H9 (cell line): Measurements from ENCODE around the gene CCNY. TPM values are rescaled to one million over a fixed set of nuclear protein-coding genes. Genes with fewer than 3 reads are reported as not detected.

Source experiments
- DNase-seq: peaks from one replicate; pipeline ENCODE4 v3.0.0-alpha.2; 2017
- H2AFZ ChIP-seq: one replicate; pipeline ENCODE4 v1.6.1; 2013; ENCODE audit warnings: mild to moderate bottlenecking, low read length, control low read depth, moderate library complexity
- H2AK5ac ChIP-seq: 2 replicates; pipeline ENCODE4 v1.6.1; 2013; ENCODE audit warnings: low read length, control low read depth, mixed read lengths; ENCODE audit not compliant: insufficient read length
- H2BK120ac ChIP-seq: one replicate; pipeline ENCODE4 v1.6.1; 2013; ENCODE audit warnings: low read depth, mild to moderate bottlenecking, low read length, control low read depth, inconsistent platforms; ENCODE audit not compliant: poor library complexity, severe bottlenecking
- H2BK12ac ChIP-seq: 2 replicates; pipeline ENCODE4 v1.6.1; 2013; ENCODE audit warnings: low read length, control low read depth, mixed read lengths, low read depth; ENCODE audit not compliant: insufficient read length
- H2BK15ac ChIP-seq: 2 replicates; pipeline ENCODE4 v1.6.1; 2013; ENCODE audit warnings: low read depth, low read length, control low read depth
- H2BK20ac ChIP-seq: one replicate; pipeline ENCODE4 v1.6.1; 2013; ENCODE audit warnings: low read depth, mild to moderate bottlenecking, low read length, control low read depth, inconsistent platforms; ENCODE audit not compliant: poor library complexity, severe bottlenecking
- H2BK5ac ChIP-seq: 2 replicates; pipeline ENCODE4 v1.6.1; 2013; ENCODE audit warnings: low read length, control low read depth, mixed read lengths; ENCODE audit not compliant: insufficient read length
- H3K14ac ChIP-seq: 2 replicates; pipeline ENCODE4 v1.6.1; 2013; ENCODE audit warnings: low read length, control low read depth; ENCODE audit not compliant: insufficient read depth
- H3K18ac ChIP-seq: 2 replicates; pipeline ENCODE4 v1.6.1; 2013; ENCODE audit warnings: low read depth, mild to moderate bottlenecking, mixed read lengths, low read length, control low read depth; ENCODE audit not compliant: insufficient read length
- H3K23ac ChIP-seq: 2 replicates; pipeline ENCODE4 v1.6.1; 2013; ENCODE audit warnings: low read length, control low read depth, mixed read lengths, low read depth; ENCODE audit not compliant: insufficient read length
- H3K23me2 ChIP-seq: 2 replicates; pipeline ENCODE4 v1.6.1; 2013; ENCODE audit warnings: low read depth, mild to moderate bottlenecking, mixed read lengths, low read length, control low read depth; ENCODE audit not compliant: insufficient read length, poor library complexity, severe bottlenecking
- H3K27ac ChIP-seq: 2 replicates; pipeline ENCODE4 v1.5.1; 2013; ENCODE audit warnings: low read length, control low read depth, mixed read lengths, low read depth; ENCODE audit not compliant: insufficient read length
- H3K27me3 ChIP-seq: 2 replicates; pipeline ENCODE4 v1.6.1; 2013; ENCODE audit warnings: low read length, control low read depth, inconsistent platforms; ENCODE audit not compliant: insufficient read depth
- H3K4ac ChIP-seq: 2 replicates; pipeline ENCODE4 v1.6.1; 2013; ENCODE audit warnings: low read depth, mild to moderate bottlenecking, control low read depth, inconsistent platforms, low read length, moderate library complexity
- H3K4me1 ChIP-seq: 2 replicates; pipeline ENCODE4 v1.6.1; 2013; ENCODE audit warnings: low read length, control low read depth, inconsistent platforms; ENCODE audit not compliant: insufficient read depth
- H3K4me2 ChIP-seq: 2 replicates; pipeline ENCODE4 v1.6.1; 2013; ENCODE audit warnings: low read length, control low read depth, mixed read lengths; ENCODE audit not compliant: insufficient read length, insufficient read depth
- H3K56ac ChIP-seq: 2 replicates; pipeline ENCODE4 v1.6.1; 2013; ENCODE audit warnings: low read depth, mild to moderate bottlenecking, mixed read lengths, low read length, control low read depth; ENCODE audit not compliant: insufficient read length
- H3K79me1 ChIP-seq: 2 replicates; pipeline ENCODE4 v1.6.1; 2013; ENCODE audit warnings: low read depth, mild to moderate bottlenecking, moderate library complexity, low read length, control low read depth, inconsistent platforms; ENCODE audit not compliant: insufficient read depth, poor library complexity, severe bottlenecking
- H3K79me2 ChIP-seq: 2 replicates; pipeline ENCODE4 v1.6.1; 2013; ENCODE audit warnings: low read length, control low read depth, inconsistent platforms; ENCODE audit not compliant: insufficient read depth
- H3K9ac ChIP-seq: 2 replicates; pipeline ENCODE4 v1.6.1; 2013; ENCODE audit warnings: low read length, control low read depth, mixed read lengths; ENCODE audit not compliant: insufficient read length; ENCODE audit errors: extremely low read depth
- H3K9me3 ChIP-seq: one replicate; pipeline ENCODE4 v1.6.1; 2013; ENCODE audit warnings: low read depth, low read length, inconsistent platforms; ENCODE audit not compliant: control insufficient read depth
- H3T11ph ChIP-seq: one replicate; pipeline ENCODE4 v1.6.1; 2013; ENCODE audit warnings: mild to moderate bottlenecking, low read length, control low read depth, inconsistent platforms
- H4K20me1 ChIP-seq: one replicate; pipeline ENCODE4 v1.6.1; 2013; ENCODE audit not compliant: control insufficient read depth, insufficient read length, insufficient read depth
- H4K5ac ChIP-seq: 2 replicates; pipeline ENCODE4 v1.6.1; 2013; ENCODE audit warnings: low read depth, mild to moderate bottlenecking, mixed read lengths, low read length, control low read depth; ENCODE audit not compliant: insufficient read length
- H4K8ac ChIP-seq: replicated peaks from 2 replicates; pipeline ENCODE4 v1.6.1; 2013; ENCODE audit warnings: low read length, control low read depth, mixed read lengths, low read depth; ENCODE audit not compliant: insufficient read length
- H4K91ac ChIP-seq: 2 replicates; pipeline ENCODE4 v1.6.1; 2013; ENCODE audit warnings: low read depth, mild to moderate bottlenecking, moderate library complexity, mixed read lengths, low read length, control low read depth; ENCODE audit not compliant: insufficient read length
- H3K27ac Mint-ChIP-seq, 3 experiments: 2 replicates in 2 of 3; 3 replicates in 1 of 3; pipeline ENCODE4 v1.8.0; 2020 to 2021; ENCODE audit warnings: mixed read lengths in 3 of 3, mild to moderate bottlenecking in 1 of 3, moderate library complexity in 1 of 3
- H3K27me3 Mint-ChIP-seq: 2 replicates; pipeline ENCODE4 v1.8.0; 2021; ENCODE audit warnings: low read depth, mild to moderate bottlenecking, moderate library complexity, mixed read lengths
- H3K36me3 Mint-ChIP-seq, 3 experiments: 2 replicates in 2 of 3; 3 replicates in 1 of 3; pipeline ENCODE4 v1.8.0; 2020 to 2021; ENCODE audit warnings: low read depth in 3 of 3, mixed read lengths in 3 of 3; ENCODE audit not compliant: insufficient read depth in 1 of 3
- H3K4me1 Mint-ChIP-seq, 2 experiments: 2 replicates each; pipeline ENCODE4 v1.8.0; 2020; ENCODE audit warnings: mixed read lengths in 2 of 2
- H3K4me3 Mint-ChIP-seq, 2 experiments: 2 replicates in 1 of 2; 3 replicates in 1 of 2; pipeline ENCODE4 v1.8.0; 2020 to 2021; ENCODE audit warnings: mild to moderate bottlenecking in 2 of 2, mixed read lengths in 2 of 2, moderate library complexity in 1 of 2
- H3K9me3 Mint-ChIP-seq, 2 experiments: 2 replicates in 1 of 2; 3 replicates in 1 of 2; pipeline ENCODE4 v1.8.0; 2020; ENCODE audit warnings: mild to moderate bottlenecking in 2 of 2, mixed read lengths in 2 of 2, moderate library complexity in 1 of 2
- WGBS: extraction: QIAGEN DNeasy Blood & Tissue Kit; methylation state at CpG from one replicate; pipeline ENCODE4 v1.1.7; 2013; ENCODE audit warnings: missing lambda C conversion rate, low lambda C conversion rate, mixed read lengths; ENCODE audit not compliant: insufficient read length; ENCODE audit errors: extremely low coverage; 5-methylcytosine and 5-hydroxymethylcytosine counted together
- total RNA-seq: library from RNA; stranded (reverse); gene quantifications from 2 replicates; pipeline ENCODE4 v1.2.1, GENCODE V29; 2021
- TF ChIP-seq, protein P1 (sequence below): fragments of 200-600 bp; sonication (generic); conservative IDR thresholded peaks from 3 replicates; pipeline ENCODE4 v1.8.0; 2021; ENCODE audit warnings: antibody characterized with exemption, mild to moderate bottlenecking

CCNY gene
- total RNA-seq, 1 experiment from 2014 or later: 62.1 TPM

DNA sequence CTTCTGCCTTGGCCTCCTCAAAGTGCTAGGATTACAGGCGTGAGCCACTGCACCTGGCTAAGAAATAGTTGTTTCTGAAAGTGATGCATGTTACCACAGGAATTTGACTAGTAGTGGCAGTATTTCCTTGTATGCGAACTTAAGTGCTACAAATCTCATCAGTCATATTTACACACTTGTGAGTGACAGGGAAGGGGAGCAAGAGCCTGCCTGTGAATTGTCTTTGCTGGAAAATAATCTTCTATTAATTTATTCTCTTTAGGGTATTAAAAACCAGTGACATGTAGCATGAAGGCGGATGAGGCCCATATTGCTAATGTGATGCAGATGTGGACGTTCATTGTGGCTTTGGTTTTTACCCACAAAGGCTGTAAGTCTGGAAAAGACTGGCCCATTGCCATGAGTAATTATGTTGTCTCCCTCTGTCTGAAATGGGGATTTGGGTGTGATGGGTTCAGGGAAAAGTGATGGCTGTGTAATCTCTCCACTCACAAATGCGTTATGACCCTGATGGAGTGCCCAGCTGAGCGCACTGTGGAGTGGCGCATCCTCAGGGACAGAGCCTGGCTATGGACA lies 97.6 kb downstream of the CCNY start:
- Histone ChIP-seq H2BK120ac (no peak overlapping the region), H3K18ac (no peak overlapping the region), H3K23ac (no peak overlapping the region), H4K8ac (no peak overlapping the region), H3K79me1 (peaks cover 3% of the 10 kb centered on the region), H4K91ac (no peak overlapping the region), H3K4me2 (no peak overlapping the region), H2BK20ac (no peak overlapping the region), H2BK5ac (no peak overlapping the region), H3K4ac (no peak overlapping the region), H2BK12ac (no peak overlapping the region), H2BK15ac (no peak overlapping the region), H3K14ac (no peak overlapping the region), H4K5ac (no peak overlapping the region), H3K56ac (no peak overlapping the region), H3K27me3 (no peaks in the 10 kb centered on the region), H2AK5ac (no peak overlapping the region), H2AFZ (no peak overlapping the region), H3K79me2 (peaks cover 2% of the 10 kb centered on the region; the same call in 1 of the 2 replicates), H3K9me3 (no peaks in the 10 kb centered on the region), H3T11ph (no peak overlapping the region), H3K4me1 (no peaks in the 10 kb centered on the region), H3K9ac (no peak overlapping the region), H4K20me1 (no peaks in the 10 kb centered on the region), H3K27ac (no peak overlapping the region), H3K23me2 (no peaks in the 10 kb centered on the region)
- H3K4me3 Mint-ChIP-seq: no peak overlapping the region
- TF ChIP-seq, protein P1, sequence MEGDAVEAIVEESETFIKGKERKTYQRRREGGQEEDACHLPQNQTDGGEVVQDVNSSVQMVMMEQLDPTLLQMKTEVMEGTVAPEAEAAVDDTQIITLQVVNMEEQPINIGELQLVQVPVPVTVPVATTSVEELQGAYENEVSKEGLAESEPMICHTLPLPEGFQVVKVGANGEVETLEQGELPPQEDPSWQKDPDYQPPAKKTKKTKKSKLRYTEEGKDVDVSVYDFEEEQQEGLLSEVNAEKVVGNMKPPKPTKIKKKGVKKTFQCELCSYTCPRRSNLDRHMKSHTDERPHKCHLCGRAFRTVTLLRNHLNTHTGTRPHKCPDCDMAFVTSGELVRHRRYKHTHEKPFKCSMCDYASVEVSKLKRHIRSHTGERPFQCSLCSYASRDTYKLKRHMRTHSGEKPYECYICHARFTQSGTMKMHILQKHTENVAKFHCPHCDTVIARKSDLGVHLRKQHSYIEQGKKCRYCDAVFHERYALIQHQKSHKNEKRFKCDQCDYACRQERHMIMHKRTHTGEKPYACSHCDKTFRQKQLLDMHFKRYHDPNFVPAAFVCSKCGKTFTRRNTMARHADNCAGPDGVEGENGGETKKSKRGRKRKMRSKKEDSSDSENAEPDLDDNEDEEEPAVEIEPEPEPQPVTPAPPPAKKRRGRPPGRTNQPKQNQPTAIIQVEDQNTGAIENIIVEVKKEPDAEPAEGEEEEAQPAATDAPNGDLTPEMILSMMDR: no peak
- H3K4me1 Mint-ChIP-seq: peaks cover 10 to 18% of the 10 kb centered on the region in 2 experiments
- peaks cover 0 to 7% (median 0%) of the 10 kb centered on the region in 3 experiments; a peak in 2 of 7 replicates for H3K36me3 Mint-ChIP-seq
- no peak for DNase-seq
- H3K27ac Mint-ChIP-seq: peak overlapping the region in 1 of 3 experiments; percentile 40; a peak in 1 of 7 replicates
- H3K27me3 Mint-ChIP-seq: no peaks in the 10 kb centered on the region
- no CpG with 5 or more reads among the region's 7 CpGs for WGBS
- H3K9me3 Mint-ChIP-seq: no peaks in the 10 kb centered on the region; a peak in 1 of 5 replicates
